Left ventricle myocardium inferior (tissue), 1 donor: Measurements from ENCODE around the gene ANXA7. TPM values are rescaled to one million over a fixed set of nuclear protein-coding genes. Genes with fewer than 3 reads are reported as not detected.
A peak's percentile ranks its signal among the peaks of the same experiment; 100 is the strongest.

Source experiments
- DNase-seq: peaks from one replicate; pipeline ENCODE4 v3.0.0-alpha.2; 2020
- H3K27ac ChIP-seq: fragments of 200-600 bp; replicated peaks from 2 replicates; pipeline ENCODE4 v1.8.0; 2021
- H3K27me3 ChIP-seq: fragments of 200-600 bp; 2 replicates; pipeline ENCODE4 v1.8.0; 2021; ENCODE audit warnings: low read depth
- H3K36me3 ChIP-seq: fragments of 200-600 bp; 2 replicates; pipeline ENCODE4 v1.8.0; 2021
- H3K4me1 ChIP-seq: fragments of 200-600 bp; 2 replicates; pipeline ENCODE4 v1.8.0; 2021
- H3K4me3 ChIP-seq: fragments of 200-600 bp; 2 replicates; pipeline ENCODE4 v1.8.0; 2021; ENCODE audit warnings: mild to moderate bottlenecking, moderate library complexity
- H3K9me3 ChIP-seq: fragments of 200-600 bp; replicated peaks from 2 replicates; pipeline ENCODE4 v1.8.0; 2021
- CTCF ChIP-seq: fragments of 200-600 bp; IDR thresholded peaks from 2 replicates; pipeline ENCODE4 v1.8.0; 2021; ENCODE audit warnings: antibody characterized with exemption, mild to moderate bottlenecking, borderline replicate concordance
- intact Hi-C: fragments of 100-400 bp; cut with micrococcal nuclease; formaldehyde crosslinking; loops from one replicate; pipeline ENCODE4 v1.11.0; 2022
- total RNA-seq: library from RNA; stranded (reverse); fragmentation: NEBNext Ultra II Directional; extraction: Animal tissue kit (Norgen Biotek cat#: 25700); gene quantifications from one replicate; pipeline ENCODE4 v1.2.1, GENCODE V29; 2021
- donor health status: DM: no; HTN: yes; CAD: no; lungs with severe emphysema.

The ANXA7 gene
- total RNA-seq, 1 donor from 2014 or later: 115 TPM

- H3K27me3 ChIP-seq: no peaks in the 10 kb centered on the region
- peak; percentile 90 for DNase-seq
These were observed 55.3 kb downstream of the ANXA7 start, which contains the start of gene CFAP70 for GRCh38 chr10:73358331-73359279. TSS of gene CFAP70 (minus strand) at chr10:73358864. CDS start at chr10:73354796, 4,068 bp downstream.

GRCh38 chr10:73357821-73358220 is 56.0 kb downstream of the ANXA7 start:
- H3K36me3 ChIP-seq: no peaks in the 10 kb centered on the region
- TF ChIP-seq CTCF: no peak
- H3K27me3 ChIP-seq: no peaks in the 10 kb centered on the region
- H3K4me3 ChIP-seq: peak overlapping the region; percentile 88
- intact Hi-C loops: no loop called here
- H3K4me1 ChIP-seq: peaks cover 18% of the 10 kb centered on the region
- peak overlapping the region; percentile 76 for H3K27ac ChIP-seq
- peaks cover 8% of the 10 kb centered on the region for H3K9me3 ChIP-seq
- no peak for DNase-seq

More at GRCh38 chr10:73358331-73359279, 55.3 kb downstream of the ANXA7 start, which contains the start of gene CFAP70:
- H3K4me3 ChIP-seq: peak within 1 kb of the TSS; percentile 88
- H3K4me1 ChIP-seq: peaks cover 18% of the 10 kb centered on the region
- intact Hi-C loops: no loop called here
- no peak for TF ChIP-seq CTCF
- H3K27ac ChIP-seq: peak within 1 kb of the TSS; percentile 76
- H3K36me3 ChIP-seq: no peaks in the 10 kb centered on the region
- H3K9me3 ChIP-seq: peaks cover 8% of the 10 kb centered on the region

GRCh38 chr10:73357166-73357565 is 56.7 kb downstream of the ANXA7 start:
- DNase-seq: no peak
- Histone ChIP-seq H3K27ac (no peak overlapping the region), H3K4me3 (no peak overlapping the region), H3K9me3 (peaks cover 4% of the 10 kb centered on the region), H3K36me3 (no peaks in the 10 kb centered on the region), H3K27me3 (no peaks in the 10 kb centered on the region), H3K4me1 (peaks cover 18% of the 10 kb centered on the region)
- TF ChIP-seq CTCF: no peak
- intact Hi-C loops: no loop called here

GRCh38 chr10:73344269-73344668 is 69.6 kb downstream of the ANXA7 start:
- Histone ChIP-seq H3K36me3 (peaks cover 9% of the 10 kb centered on the region), H3K27ac (no peak overlapping the region), H3K4me1 (no peaks in the 10 kb centered on the region), H3K9me3 (no peaks in the 10 kb centered on the region), H3K27me3 (no peaks in the 10 kb centered on the region), H3K4me3 (no peak overlapping the region)
- TF ChIP-seq CTCF: no peak
- no peak for DNase-seq
- intact Hi-C loops: no loop called here

- H3K27ac ChIP-seq: no peak overlapping the region
- intact Hi-C loops: no loop called here
- no peak for DNase-seq
- H3K4me3 ChIP-seq: no peak overlapping the region
- H3K9me3 ChIP-seq: no peaks in the 10 kb centered on the region
- no peak for TF ChIP-seq CTCF
- no peaks in the 10 kb centered on the region for H3K4me1 ChIP-seq
- H3K27me3 ChIP-seq: no peaks in the 10 kb centered on the region
- H3K36me3 ChIP-seq: no peaks in the 10 kb centered on the region
These were observed 73.7 kb downstream of the ANXA7 start for GRCh38 chr10:73340121-73340520.
